Amniotic stem cell (primary cell): Measurements from ENCODE around the gene NOX3.

Experiments used
- DNase-seq: peaks from one replicate; lab custom pipeline; 2025; lab: John Stamatoyannopoulos, UW

The NOX3 gene

GRCh38 chr6:155432293-155432692, 23.3 kb downstream of the NOX3 start:
- no peak for DNase-seq

GRCh38 chr6:155429321-155429893, 26.2 kb downstream of the NOX3 start:
- DNase-seq = no peak

- DNase-seq = no peak
Observed at GRCh38 chr6:155426408-155426945, 29.2 kb downstream of the NOX3 start.

- no peak for DNase-seq
Observed at GRCh38 chr6:155424181-155424580, 31.5 kb downstream of the NOX3 start.

- DNase-seq = no peak
Observed at GRCh38 chr6:155422635-155423034, 33.0 kb downstream of the NOX3 start.

GRCh38 chr6:155420492-155420891, 35.1 kb downstream of the NOX3 start:
- DNase-seq = no peak

- DNase-seq = peak; percentile 52
Observed at GRCh38 chr6:155419161-155419560, 36.5 kb downstream of the NOX3 start.

GRCh38 chr6:155418017-155418761, 37.5 kb downstream of the NOX3 start:
- peak; percentile 29 for DNase-seq

GRCh38 chr6:155417454-155417853, 38.2 kb downstream of the NOX3 start:
- peak; percentile 0 for DNase-seq

GRCh38 chr6:155415953-155416352, 39.7 kb downstream of the NOX3 start:
- DNase-seq = no peak

GRCh38 chr6:155414049-155414448, 41.6 kb downstream of the NOX3 start:
- no peak for DNase-seq

GRCh38 chr6:155412335-155412734, 43.3 kb downstream of the NOX3 start:
- no peak for DNase-seq

- DNase-seq = no peak
Observed at GRCh38 chr6:155411154-155412052, 44.2 kb downstream of the NOX3 start.

- no peak for DNase-seq
Observed at GRCh38 chr6:155409391-155409790, 46.2 kb downstream of the NOX3 start.

GRCh38 chr6:155408981-155409380, 46.7 kb downstream of the NOX3 start:
- DNase-seq = no peak

- DNase-seq = no peak
Observed at GRCh38 chr6:155408231-155408630, 47.4 kb downstream of the NOX3 start.

GRCh38 chr6:155406801-155407200, 48.8 kb downstream of the NOX3 start:
- no peak for DNase-seq

- no peak for DNase-seq
Observed at GRCh38 chr6:155404937-155405336, 50.7 kb downstream of the NOX3 start.

- no peak for DNase-seq
Observed at GRCh38 chr6:155402656-155403304, 52.9 kb downstream of the NOX3 start.

GRCh38 chr6:155400654-155400965, 55.0 kb downstream of the NOX3 start:
- no peak for DNase-seq

- no peak for DNase-seq
Observed at GRCh38 chr6:155399745-155400653, 55.6 kb downstream of the NOX3 start.
